GM21576 (cell line): Measurements from ENCODE around the gene CHTF18.

Experiments
- ATAC-seq: cut with Tn5 transposase; IDR thresholded peaks from one replicate; pipeline ENCODE4 v1.9.1; 2021; ENCODE audit warnings: mild to moderate bottlenecking, moderate library complexity; ENCODE audit not compliant: unreplicated experiment

CHTF18 gene

DNA sequence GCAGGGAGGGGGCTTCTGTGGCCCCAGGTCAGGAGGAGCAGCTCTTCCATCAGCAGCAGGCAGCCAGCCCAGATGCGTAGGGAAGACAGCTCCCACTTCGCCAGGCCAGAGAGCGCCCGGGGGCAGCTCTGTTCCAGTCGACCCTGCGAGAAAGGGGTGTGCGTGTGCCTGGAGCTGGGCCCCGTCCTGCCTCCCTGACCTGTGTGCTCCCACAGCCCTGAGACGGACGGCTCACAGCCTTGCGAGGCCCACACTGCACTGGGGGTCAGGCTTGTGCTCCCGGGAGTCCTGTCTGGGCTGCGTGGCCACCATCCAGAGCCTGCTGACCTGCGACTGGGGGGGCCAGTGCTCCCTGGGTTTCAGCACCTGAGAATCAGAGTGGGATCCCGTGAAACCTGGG lies 28.4 kb upstream of the CHTF18 start:
- no peak for ATAC-seq

- no peak for ATAC-seq
These were observed 27.7 kb upstream of the CHTF18 start, which contains the start of gene MSLN for GRCh38 chr16:760545-761343. TSS of gene MSLN (plus strand) at chr16:760734. CDS start at chr16:762681, 1,947 bp downstream.

DNA sequence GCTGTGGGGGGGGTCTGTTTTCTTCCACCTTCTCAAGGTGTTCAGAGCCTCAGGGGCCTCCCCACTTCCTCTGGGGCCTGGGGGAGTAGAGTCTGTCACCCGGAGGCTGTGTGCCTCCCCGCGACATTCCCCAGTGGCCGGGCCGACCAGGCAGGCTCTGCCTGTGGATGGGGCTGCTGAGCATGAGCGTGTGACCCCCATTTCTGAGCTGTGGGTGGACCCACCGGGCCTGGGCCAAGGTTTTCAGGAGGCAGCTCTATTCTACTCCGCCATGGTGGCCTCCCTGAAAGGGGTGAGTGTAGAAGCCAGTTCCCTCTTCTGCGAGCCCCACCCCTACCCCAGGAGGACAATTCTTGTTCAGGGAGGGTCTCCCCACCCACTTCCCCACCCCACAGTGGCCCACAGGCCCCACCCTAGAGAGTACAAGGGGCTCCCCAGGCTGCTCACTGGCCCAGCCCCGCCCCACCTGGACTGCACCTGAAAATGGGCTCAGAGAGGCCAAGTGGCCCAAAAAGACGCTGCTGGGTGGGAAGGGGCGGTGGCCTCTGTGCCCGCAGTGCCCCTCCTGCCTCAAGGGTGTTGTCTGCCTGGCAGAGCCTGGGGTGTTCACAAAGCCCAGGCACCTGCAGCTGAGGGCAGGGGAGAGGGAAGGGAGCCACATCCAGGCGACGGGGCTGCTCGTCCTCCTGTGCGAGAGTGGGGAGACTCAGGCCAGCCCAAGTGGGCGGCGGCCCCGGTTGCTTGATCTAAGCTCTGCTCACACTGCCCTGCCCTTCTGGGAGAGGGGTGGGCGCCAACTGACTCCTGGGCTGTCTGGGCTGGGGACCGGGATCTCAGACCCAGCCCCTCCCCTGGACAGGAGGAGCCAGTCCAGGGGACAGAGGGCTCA lies 26.6 kb upstream of the CHTF18 start:
- ATAC-seq, result no peak

GRCh38 chr16:762595-763268 lies 25.7 kb upstream of the CHTF18 start:
- no peak for ATAC-seq

DNA sequence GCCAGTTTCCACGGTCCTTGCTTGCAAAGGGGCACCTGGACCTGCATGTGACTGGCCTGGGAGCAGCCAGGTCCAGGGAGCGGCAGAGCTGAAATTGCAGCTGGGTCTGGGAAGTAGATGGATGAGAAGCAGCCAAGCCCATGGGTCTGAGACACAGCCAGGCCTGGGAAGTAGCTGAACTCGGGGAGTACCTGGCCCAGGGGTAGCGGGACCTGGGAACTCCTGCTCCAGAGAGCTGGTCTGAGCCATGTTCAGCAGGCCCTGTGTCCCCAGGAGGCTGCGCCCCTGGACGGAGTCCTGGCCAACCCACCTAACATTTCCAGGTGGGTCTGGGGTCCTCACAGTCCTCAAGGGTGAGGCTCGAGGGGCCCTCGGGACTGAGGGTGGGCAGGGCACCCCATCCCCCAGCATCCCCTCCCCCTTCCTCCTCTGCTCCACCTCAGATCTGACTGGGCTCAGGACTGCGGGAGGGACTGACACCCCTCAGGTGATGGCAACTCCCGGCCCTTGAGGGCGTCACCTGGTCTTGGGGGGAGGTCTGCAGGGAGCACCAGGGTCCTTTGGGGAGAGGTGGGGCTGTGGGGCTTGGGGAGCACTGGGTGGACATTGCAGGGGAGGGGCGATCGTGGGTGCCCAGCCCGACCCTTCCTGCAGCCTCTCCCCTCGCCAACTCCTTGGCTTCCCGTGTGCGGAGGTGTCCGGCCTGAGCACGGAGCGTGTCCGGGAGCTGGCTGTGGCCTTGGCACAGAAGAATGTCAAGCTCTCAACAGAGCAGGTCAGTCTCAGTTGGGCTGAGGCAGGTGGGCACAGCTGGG lies 24.8 kb upstream of the CHTF18 start:
- no peak for ATAC-seq

DNA sequence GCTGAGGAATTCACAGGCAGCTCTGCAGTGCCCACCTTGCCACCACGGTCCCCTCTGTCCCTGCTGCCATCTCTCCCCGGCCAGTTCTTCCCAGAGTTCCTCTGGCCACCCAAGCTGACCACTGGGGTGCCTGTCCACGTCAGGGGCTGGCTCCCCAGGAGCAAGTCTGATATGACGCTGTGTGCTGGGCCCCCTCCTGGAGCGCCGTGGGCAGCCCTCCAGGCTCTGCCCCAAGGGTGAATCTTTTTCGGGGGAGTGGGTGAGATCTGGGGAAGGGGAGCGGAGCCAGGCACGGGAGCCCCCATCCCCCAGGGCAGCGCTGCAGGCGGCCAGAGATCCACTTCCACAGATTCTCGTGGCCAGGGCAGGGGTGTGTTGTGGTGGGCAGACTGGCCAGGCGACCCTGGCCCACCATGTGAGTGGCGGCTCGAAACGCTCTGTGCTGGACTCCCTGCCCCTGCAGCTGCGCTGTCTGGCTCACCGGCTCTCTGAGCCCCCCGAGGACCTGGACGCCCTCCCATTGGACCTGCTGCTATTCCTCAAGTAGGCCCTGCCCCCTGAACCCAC lies 24.2 kb upstream of the CHTF18 start:
- no peak for ATAC-seq

- no peak for ATAC-seq
These were observed 23.5 kb upstream of the CHTF18 start for GRCh38 chr16:764848-765487.

- ATAC-seq, result no peak
These were observed 22.9 kb upstream of the CHTF18 start for GRCh38 chr16:765488-765865.

DNA sequence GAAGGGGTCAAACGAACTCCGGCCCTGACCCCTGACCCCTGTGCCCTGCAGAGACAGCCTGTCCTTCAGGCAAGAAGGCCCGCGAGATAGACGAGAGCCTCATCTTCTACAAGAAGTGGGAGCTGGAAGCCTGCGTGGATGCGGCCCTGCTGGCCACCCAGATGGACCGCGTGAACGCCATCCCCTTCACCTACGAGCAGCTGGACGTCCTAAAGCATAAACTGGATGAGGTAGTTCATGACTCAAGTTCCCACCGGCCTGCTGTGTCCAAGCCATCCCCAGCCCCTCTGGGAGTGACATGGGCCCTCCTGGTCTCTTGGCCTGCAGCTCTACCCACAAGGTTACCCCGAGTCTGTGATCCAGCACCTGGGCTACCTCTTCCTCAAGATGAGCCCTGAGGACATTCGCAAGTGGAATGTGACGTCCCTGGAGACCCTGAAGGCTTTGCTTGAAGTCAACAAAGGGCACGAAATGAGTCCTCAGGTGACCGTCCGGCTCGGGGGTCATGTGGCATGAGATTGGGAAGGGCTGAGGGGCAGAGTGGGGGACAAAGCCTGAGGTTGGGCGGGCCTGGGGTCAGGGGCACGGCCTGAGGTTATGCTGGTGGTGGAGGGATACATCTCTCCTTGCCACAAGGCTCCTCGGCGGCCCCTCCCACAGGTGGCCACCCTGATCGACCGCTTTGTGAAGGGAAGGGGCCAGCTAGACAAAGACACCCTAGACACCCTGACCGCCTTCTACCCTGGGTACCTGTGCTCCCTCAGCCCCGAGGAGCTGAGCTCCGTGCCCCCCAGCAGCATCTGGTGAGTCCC lies 22.2 kb upstream of the CHTF18 start:
- no peak for ATAC-seq

GRCh38 chr16:766820-767640 lies 21.4 kb upstream of the CHTF18 start:
- ATAC-seq, result no peak

GRCh38 chr16:767743-768235 lies 20.6 kb upstream of the CHTF18 start:
- no peak for ATAC-seq

- no peak for ATAC-seq
These were observed 20.0 kb upstream of the CHTF18 start for GRCh38 chr16:768428-768827.

GRCh38 chr16:769184-769784 lies 19.1 kb upstream of the CHTF18 start:
- no peak for ATAC-seq

DNA sequence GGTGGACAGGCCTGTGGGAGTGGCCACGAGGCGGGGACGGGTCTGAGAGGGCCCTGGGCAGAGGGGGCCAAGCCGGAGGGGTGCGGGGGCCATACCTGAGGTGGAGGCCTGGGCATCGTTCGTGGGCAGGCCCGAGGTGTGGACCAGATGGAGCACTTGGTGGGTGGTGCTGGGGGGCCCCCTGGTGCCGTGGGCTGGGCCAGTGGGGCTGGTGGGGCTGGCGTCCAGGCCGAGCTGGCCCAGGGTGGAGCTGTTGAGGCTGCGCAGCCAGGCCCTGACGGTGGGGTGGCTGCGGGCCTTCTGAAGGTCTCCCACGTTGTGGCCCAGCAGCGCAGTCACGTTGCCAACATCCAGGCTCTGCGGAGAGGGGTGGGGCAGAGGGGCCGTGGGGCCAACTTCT lies 18.5 kb upstream of the CHTF18 start:
- no peak for ATAC-seq

GRCh38 chr16:770411-770810 lies 18.0 kb upstream of the CHTF18 start:
- ATAC-seq, result no peak

- no peak for ATAC-seq
These were observed 15.5 kb upstream of the CHTF18 start for GRCh38 chr16:772959-773358.
